ENCODE data around the gene KCTD16.

KCTD16 gene

GRCh38 chr5:144162686-144163085 is 8.0 kb upstream of the KCTD16 start:
- in situ Hi-C loops (cut with HindIII; ENCODE audit: low sequenced_read_pairs) = no loop called here

DNA sequence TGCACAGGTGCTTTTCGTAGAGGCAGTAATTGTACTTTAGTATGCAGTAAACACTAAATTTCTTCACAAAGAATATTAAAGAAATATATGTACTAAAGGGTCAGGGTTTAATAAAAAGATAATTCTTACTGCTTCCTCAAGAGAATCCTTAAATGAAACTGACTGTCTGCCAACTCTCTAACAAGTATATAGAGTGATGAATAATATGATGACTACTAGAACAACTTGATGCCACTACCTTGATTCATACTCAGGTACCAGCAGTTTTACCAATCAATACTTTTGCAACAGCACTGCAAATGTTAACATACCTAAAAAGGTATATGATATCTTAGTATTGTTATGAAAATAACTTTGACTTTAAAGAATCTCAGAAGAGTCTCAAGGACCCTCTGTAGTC is 4.0 kb upstream of the KCTD16 start:
- in situ Hi-C loops (cut with HindIII; ENCODE audit: low sequenced_read_pairs) = no loop called here

GRCh38 chr5:144167998-144168397 is 2.7 kb upstream of the KCTD16 start:
- in situ Hi-C loops (cut with HindIII; ENCODE audit: low sequenced_read_pairs) = no loop called here

GRCh38 chr5:144169904-144170275 is 783 bp upstream of the KCTD16 start:
- in situ Hi-C loops (cut with HindIII; ENCODE audit: low sequenced_read_pairs) = no loop called here

DNA sequence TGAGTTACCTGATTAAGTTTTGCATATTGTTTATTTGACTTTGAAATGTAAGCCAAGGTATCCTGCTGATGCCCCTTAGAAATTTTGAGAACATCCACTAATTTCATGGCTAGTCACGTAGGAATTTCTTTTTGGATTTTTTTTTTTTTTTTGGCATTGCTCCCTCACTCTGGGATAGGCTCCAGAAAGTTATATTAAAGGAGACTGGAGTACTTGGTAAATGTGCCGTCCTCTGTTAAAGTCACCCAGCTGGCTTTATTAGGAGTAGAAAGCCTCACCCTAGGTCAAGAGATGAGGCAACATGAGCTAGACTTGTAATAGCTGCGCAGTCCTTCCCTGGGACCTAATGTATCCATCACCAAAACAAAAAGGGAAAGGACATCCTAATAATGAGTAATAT is 3.1 kb downstream of the KCTD16 start:
- in situ Hi-C loops (cut with HindIII; ENCODE audit: low sequenced_read_pairs) = no loop called here

GRCh38 chr5:144177548-144177947 is 6.9 kb downstream of the KCTD16 start:
- in situ Hi-C loops (cut with HindIII; ENCODE audit: low sequenced_read_pairs) = no loop called here

- in situ Hi-C loops (cut with HindIII; ENCODE audit: low sequenced_read_pairs) = no loop called here
Measured at GRCh38 chr5:144179226-144179625, 8.6 kb downstream of the KCTD16 start.

DNA sequence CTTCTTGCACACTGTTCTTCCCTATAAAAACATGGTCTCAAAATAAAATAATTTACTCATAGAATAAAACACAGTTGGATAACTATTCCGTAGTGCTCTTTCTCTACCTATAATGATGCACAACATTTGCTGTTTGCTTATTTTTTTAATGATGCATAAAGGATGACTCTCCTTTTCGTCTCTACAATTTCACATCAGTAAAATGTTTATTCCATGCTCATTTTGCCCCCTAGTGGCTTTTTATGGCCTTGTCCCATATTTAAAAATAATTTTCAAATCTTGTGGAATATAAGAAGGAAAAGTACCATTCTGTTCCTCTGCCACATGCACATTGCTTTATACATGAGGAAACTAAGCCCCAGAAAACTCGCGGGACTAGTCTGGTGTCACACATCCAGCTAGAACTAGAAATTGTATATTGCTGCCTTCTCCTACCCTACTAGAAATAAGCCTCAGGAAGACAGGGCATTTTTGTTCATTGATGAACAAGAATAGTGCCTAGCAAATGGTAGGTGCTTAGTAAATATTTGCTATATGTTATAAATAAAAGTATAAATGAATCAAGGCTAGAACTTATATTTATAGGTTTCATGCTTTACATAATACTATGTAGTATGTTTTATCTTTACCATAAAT is 12.7 kb downstream of the KCTD16 start:
- in situ Hi-C loops (cut with HindIII; ENCODE audit: low sequenced_read_pairs) = no loop called here

DNA sequence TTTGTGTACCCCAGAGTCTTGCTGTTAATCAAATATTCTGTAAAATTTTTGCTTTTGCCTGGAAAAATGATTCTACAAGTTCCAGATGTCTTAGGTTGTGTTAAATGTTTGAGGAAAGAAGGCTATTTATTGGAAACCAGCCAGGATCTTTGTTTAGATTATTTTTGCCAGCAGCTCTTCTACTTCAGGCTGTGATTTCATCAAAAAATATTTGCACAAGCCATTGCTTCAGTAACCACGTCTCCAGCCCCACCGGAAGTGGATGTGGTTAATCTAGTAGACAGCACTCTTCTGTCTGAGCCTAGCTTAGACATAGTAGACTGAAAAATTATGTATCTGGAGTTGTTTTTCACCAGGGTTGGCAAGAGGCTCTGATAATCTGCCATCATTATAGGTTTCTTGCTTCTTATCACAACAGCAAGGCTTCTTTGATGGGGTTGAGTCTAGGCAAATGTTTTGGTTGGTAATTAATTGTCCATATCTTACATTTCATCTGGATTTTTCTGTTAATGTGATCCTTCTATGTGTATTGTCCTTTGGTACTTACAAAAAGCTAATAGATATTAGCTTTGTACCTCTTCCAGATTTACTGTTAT is 17.1 kb downstream of the KCTD16 start:
- in situ Hi-C loops (cut with HindIII; ENCODE audit: low sequenced_read_pairs) = no loop called here

- in situ Hi-C loops (cut with HindIII; ENCODE audit: low sequenced_read_pairs) = no loop called here
Measured at GRCh38 chr5:144189800-144190429, 19.2 kb downstream of the KCTD16 start.

GRCh38 chr5:144191531-144191930 is 20.9 kb downstream of the KCTD16 start:
- in situ Hi-C loops (cut with HindIII; ENCODE audit: low sequenced_read_pairs) = no loop called here

GRCh38 chr5:144191998-144192397 is 21.3 kb downstream of the KCTD16 start:
- in situ Hi-C loops (cut with HindIII; ENCODE audit: low sequenced_read_pairs) = no loop called here

DNA sequence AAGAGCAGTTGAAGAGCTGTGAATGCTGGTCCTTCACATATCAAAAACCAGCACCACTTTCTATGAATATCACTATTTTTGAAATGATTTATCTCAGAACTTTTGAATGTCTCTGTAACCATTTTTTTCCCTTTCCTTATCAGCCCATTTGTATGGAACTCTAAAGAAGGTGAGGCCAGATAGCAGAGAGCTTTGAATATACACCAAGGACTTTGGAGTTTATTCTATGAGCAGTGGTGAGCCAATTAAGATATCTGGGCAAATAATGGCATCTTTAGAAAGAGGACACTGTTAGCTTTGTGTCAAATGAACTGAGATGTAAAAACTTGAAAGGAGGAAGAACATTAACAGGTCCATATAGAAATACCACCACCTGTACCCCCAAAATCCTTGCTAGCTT is 22.0 kb downstream of the KCTD16 start:
- in situ Hi-C loops (cut with HindIII; ENCODE audit: low sequenced_read_pairs) = no loop called here

GRCh38 chr5:144194144-144194543 is 23.5 kb downstream of the KCTD16 start:
- in situ Hi-C loops (cut with HindIII; ENCODE audit: low sequenced_read_pairs) = no loop called here

- in situ Hi-C loops (cut with HindIII; ENCODE audit: low sequenced_read_pairs) = no loop called here
Measured at GRCh38 chr5:144195448-144195847, 24.8 kb downstream of the KCTD16 start.

DNA sequence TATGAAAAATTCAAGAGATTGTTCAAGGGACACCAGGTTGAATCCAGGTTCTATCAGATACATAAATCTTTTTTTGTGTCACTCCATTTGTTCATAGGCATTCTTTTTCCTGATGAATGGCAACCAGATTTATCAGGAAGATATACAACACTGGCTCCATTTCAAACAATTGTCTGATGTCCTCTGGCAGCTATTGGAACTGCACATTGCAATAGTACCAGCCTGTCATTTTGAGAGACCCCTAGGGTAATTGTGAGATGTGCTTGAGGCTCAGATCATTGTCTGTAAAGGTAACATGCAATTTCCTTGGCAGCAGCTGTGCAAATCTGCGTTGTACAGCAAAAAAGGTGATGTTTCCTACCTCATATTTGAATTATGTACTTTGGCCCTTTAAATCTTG is 25.9 kb downstream of the KCTD16 start:
- in situ Hi-C loops (cut with HindIII; ENCODE audit: low sequenced_read_pairs) = no loop called here

DNA sequence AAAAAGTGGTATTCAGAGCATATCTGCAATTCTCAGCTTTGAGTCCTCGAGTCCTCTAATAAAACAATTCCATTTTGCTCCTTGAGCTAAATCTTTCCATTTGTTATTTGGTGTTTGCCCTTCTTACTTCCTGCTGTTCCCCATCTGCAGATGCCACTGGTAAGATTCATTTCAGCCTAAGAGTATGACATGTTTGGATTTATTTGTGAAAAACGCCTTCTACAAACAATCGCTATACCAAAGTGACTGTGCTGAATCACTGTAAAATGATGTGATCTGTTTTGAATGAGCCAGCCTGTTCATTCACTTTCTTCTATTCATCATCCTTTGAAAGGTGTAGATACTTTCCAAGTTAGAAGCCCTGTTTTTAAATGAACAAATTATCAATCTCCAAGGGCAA is 27.7 kb downstream of the KCTD16 start:
- in situ Hi-C loops (cut with HindIII; ENCODE audit: low sequenced_read_pairs) = no loop called here

DNA sequence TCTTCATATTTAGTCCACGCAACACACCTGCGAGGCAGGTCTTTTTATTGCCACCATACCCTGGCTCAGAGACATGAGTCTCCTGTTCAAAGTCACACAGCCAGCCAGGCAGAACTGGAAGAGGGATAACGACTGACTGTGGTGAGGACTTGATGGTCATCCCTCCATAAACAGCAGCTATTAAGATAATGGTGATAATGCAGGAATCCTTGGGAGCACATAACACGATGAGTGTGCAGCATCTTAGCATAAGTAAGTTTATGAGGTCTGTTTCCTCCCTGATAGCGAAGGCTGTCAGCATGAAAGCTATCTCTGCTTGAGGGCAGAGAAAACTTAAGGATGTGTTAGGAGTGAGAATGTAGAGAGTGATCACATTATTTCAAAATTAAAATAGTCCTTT is 30.9 kb downstream of the KCTD16 start:
- in situ Hi-C loops (cut with HindIII; ENCODE audit: low sequenced_read_pairs) = no loop called here

DNA sequence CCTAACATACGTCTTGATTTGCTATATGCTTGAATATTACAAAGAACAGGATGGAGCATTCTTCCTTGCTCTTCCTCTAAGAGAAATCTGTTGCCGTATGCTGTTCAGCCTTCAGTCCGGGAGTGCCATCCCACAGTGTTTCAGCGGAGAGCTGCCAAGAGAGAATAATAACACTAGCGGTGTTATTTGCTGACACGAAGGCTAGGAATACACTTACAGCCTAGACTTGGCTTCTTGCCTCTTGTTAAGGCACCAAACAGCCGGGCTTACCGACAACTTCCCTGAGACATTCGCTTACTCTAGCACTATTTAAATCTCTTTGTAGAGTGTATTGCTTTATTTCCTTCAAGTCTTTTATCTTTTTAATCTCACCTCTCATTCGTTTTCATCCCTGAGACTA is 31.4 kb downstream of the KCTD16 start:
- in situ Hi-C loops (cut with HindIII; ENCODE audit: low sequenced_read_pairs) = no loop called here

- in situ Hi-C loops (cut with HindIII; ENCODE audit: low sequenced_read_pairs) = no loop called here
Measured at GRCh38 chr5:144202726-144203125, 32.1 kb downstream of the KCTD16 start.

DNA sequence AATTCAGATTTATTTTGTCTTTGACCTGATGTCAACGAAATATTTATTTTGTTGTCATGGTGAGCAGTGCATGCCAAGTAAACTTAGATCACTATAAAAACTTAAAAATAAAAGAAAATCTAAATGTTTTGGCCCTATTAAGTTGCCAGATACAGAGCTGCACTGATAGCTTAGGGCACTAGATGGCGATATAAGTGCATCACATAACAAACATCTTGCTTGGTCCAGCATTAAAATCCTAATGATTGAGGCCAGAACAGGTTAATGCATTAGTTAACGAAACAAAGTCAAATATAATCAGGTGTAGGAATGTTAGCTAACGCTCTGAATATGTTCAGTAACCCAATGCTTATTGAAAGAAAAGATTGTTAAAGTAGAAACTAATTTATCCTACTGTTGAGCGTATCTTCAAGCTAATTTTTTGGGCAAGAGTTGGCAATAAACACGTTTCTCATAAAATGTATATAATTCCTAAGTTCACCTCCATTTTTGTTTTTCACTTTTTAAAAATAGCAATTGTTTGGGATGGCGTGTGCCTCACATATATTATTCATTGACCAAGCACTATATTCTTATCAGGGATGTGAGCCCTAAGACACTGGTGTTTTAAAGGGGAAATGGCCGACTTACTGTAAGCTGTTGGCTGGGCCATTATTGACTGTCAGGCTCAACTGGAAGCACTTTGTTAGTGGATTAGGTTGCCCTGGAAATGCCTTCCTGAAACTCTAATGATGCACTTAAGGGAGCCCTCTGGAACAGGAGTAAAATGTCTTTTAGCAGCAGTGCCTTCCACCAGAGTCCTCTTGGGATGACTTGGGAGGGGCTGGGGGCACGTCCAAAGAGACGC is 33.3 kb downstream of the KCTD16 start:
- in situ Hi-C loops (cut with HindIII; ENCODE audit: low sequenced_read_pairs) = no loop called here

DNA sequence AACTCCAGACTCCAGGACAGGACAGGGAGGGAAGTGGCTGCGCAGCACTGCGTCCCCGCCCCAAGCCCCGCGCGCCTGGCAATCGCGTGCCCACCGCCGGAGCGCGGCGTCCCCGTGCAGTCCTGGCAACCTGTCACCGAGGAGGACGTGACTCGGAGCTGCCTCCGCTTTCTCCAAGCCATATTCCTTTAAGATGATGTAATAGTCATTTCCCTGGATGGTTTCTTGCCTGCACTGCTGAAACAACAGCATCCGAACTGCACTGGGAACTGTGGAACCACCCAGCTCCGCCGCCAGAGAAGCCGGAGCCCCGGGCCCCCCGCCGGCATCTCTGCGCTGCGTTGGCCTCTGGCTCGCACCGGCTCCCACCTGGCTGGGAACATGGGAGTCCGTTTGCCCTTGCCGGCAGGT is 34.5 kb downstream of the KCTD16 start:
- in situ Hi-C loops (cut with HindIII; ENCODE audit: low sequenced_read_pairs) = no loop called here

Measured in endothelial cell of hepatic sinusoid (primary cell).